ENCODE data around the gene KIF3C.
"Not testable (repeated sequence)": the region's sequence is repeated elsewhere in the genome, so short reads cannot be mapped to it uniquely, and the experiment has no call there.

KIF3C gene

DNA sequence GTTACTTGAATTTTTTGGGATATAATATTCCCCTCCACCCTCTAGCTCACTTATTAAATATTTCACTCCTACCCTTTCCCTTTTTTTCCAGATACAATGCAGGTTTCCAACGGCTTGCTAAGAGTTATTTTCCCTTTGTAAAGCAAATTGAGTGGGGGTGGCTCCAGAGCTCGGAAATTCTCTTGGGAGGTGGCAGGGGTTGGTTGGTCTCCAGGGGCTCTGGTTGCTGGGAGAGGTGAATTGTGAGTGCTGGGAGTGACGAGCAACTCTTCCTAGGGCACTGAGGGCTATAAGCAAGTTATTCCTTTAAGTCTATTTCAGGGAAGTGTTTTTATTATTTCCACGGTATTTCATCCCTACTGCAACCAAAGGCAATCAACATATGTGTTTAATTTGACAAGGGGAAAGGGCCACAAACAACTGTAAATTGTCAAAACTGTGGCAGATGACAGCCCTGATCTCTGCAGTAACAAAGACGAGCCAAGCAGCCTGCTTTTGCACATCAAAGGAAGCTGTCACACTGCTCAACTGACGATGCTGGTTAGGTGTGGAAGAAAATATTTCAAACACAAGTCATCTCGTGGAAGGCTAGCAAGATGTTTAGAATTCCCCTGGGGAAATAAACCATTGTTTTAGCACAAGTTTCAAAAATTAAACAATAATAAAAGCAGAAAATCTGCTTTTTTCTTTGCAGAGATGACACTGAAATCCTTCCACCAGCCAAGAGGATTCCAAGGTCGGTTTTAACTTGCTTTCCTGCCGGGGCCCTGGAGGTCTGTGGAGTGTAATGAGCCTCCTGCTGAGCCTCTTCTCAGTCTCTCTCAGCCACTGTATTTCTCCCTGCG lies 69.2 kb downstream of the KIF3C start:
- no peaks in the 10 kb centered on the region for H3K9me3 ChIP-seq (ENCODE audit: control insufficient read depth, low read length)
- H3K4me3 ChIP-seq (ENCODE audit: low read length): no peak overlapping the region
- no peaks in the 10 kb centered on the region for H3K36me3 ChIP-seq (ENCODE audit: control insufficient read depth, insufficient read depth, low read length, severe bottlenecking)
- H3K4me1 ChIP-seq (ENCODE audit: control insufficient read depth, insufficient read depth, low read length): peaks cover 11% of the 10 kb centered on the region
- DNase-seq (ENCODE audit: low read depth): peak; percentile 60
- no peaks in the 10 kb centered on the region for H3K27me3 ChIP-seq (replicated peaks; ENCODE audit: control insufficient read depth, insufficient read depth, low read length)
- H3K9ac ChIP-seq (ENCODE audit: low read length): no peak overlapping the region

DNA sequence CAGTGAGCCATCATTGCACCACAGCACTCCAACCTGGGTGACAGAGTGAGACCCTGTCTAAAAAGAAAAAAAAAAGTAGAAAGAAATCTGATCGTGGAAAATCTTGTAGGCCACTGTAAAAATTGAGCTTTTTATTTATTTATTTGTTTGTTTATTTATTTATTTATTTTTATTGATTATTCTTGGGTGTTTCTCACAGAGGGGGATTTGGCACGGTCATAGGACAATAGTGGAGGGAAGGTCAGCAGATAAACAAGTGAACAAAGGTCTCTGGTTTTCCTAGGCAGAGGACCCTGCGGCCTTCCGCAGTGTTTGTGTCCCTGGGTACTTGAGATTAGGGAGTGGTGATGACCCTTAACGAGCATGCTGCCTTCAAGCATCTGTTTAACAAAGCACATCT lies 72.7 kb downstream of the KIF3C start:
- not testable (repeated sequence) for H3K27me3 ChIP-seq (replicated peaks; ENCODE audit: control insufficient read depth, insufficient read depth, low read length); H3K36me3 ChIP-seq (ENCODE audit: control insufficient read depth, insufficient read depth, low read length, severe bottlenecking); DNase-seq (ENCODE audit: low read depth); H3K9ac ChIP-seq (ENCODE audit: low read length); H3K9me3 ChIP-seq (ENCODE audit: control insufficient read depth, low read length); H3K4me3 ChIP-seq (ENCODE audit: low read length)
- peaks cover 17% of the 10 kb centered on the region for H3K4me1 ChIP-seq (ENCODE audit: control insufficient read depth, insufficient read depth, low read length)

DNA sequence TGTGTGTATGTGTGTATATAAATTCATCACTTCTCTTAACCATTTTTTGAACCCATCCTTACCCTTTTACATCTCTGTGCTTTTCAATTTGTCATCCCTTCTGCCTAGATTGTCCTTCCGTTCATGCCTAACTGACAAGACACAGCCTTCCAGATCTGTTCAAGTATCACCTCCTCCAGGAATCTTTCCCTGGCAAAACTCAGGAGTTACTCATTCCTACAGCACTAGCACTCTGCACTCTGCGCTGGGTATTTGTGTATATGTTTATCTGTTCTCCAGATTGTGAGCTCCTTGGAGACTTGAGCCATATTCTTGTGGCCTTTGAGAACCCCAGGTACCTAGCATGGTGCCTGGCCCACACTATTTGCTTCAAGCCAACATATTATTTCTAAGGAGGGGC lies 77.2 kb downstream of the KIF3C start:
- Histone ChIP-seq H3K4me1 (ENCODE audit: control insufficient read depth, insufficient read depth, low read length) (peaks cover 6% of the 10 kb centered on the region), H3K4me3 (ENCODE audit: low read length) (no peak overlapping the region), H3K27me3 (replicated peaks; ENCODE audit: control insufficient read depth, insufficient read depth, low read length) (peaks cover 3% of the 10 kb centered on the region), H3K9ac (ENCODE audit: low read length) (no peak overlapping the region), H3K36me3 (ENCODE audit: control insufficient read depth, insufficient read depth, low read length, severe bottlenecking) (no peaks in the 10 kb centered on the region), H3K9me3 (ENCODE audit: control insufficient read depth, low read length) (no peaks in the 10 kb centered on the region)
- no peak for DNase-seq (ENCODE audit: low read depth)

DNA sequence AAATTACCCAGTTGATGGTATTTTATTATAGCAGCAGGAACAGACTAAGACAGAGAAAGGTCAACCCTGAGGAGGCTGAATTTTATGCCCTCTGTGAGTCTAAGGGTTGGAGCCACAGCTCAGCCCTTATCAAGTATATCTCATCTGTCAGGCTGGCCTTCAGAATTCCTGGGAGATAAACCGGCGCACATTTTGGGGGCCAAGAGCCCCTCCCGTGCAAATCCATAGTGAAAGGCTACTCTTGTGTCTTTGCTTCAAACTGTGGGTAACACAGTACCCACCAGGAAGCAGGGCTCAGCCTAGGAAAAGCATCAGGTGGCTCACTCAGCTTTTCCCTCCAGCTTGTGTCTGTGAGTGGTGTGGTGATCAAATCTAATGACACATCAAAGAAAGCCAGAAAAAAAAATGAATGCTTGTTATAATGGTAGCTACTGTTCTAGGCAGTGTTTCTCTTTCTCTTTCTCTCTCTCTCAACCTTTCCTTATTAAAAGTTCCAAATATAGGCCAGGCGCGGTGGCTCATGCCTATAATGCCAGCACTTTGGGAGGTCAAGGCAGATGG lies 79.0 kb downstream of the KIF3C start:
- H3K9me3 ChIP-seq (ENCODE audit: control insufficient read depth, low read length): no peaks in the 10 kb centered on the region
- H3K36me3 ChIP-seq (ENCODE audit: control insufficient read depth, insufficient read depth, low read length, severe bottlenecking): no peaks in the 10 kb centered on the region
- H3K4me1 ChIP-seq (ENCODE audit: control insufficient read depth, insufficient read depth, low read length): peaks cover 6% of the 10 kb centered on the region
- H3K27me3 ChIP-seq (replicated peaks; ENCODE audit: control insufficient read depth, insufficient read depth, low read length): peaks cover 5% of the 10 kb centered on the region
- H3K4me3 ChIP-seq (ENCODE audit: low read length): no peak overlapping the region
- DNase-seq (ENCODE audit: low read depth): no peak
- H3K9ac ChIP-seq (ENCODE audit: low read length): no peak overlapping the region

DNA sequence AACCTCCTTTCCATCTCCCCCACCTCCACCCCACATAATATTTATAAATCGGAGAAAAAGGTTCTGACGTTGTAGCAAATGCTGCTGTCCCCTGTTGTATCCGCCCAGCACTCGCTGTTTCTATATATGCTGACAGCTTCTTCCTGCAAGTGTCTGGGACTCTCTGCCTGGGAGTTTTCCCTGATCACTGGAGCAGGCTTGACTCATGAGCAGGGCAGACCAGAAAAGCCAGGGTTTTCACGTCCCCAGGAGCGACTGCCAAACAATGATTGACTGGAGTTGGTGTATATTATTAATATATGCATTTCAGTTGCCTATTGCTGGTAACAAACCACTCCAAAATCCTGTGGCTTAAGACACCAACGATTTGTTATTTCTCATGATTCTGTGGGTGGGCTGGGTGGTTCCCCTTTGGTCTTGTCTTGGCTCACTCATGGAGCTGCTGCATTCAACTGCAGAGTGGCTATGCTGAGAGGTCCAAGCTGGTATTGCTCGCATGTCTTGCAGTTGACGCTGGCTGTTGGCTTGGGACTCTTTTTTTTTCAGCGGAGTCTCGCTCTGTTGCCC lies 82.8 kb downstream of the KIF3C start:
- no peak for DNase-seq (ENCODE audit: low read depth)
- Histone ChIP-seq H3K9ac (ENCODE audit: low read length) (no peak overlapping the region), H3K27me3 (replicated peaks; ENCODE audit: control insufficient read depth, insufficient read depth, low read length) (peaks cover 10% of the 10 kb centered on the region), H3K36me3 (ENCODE audit: control insufficient read depth, insufficient read depth, low read length, severe bottlenecking) (no peaks in the 10 kb centered on the region), H3K4me1 (ENCODE audit: control insufficient read depth, insufficient read depth, low read length) (no peaks in the 10 kb centered on the region), H3K4me3 (ENCODE audit: low read length) (no peak overlapping the region), H3K9me3 (ENCODE audit: control insufficient read depth, low read length) (no peaks in the 10 kb centered on the region)

DNA sequence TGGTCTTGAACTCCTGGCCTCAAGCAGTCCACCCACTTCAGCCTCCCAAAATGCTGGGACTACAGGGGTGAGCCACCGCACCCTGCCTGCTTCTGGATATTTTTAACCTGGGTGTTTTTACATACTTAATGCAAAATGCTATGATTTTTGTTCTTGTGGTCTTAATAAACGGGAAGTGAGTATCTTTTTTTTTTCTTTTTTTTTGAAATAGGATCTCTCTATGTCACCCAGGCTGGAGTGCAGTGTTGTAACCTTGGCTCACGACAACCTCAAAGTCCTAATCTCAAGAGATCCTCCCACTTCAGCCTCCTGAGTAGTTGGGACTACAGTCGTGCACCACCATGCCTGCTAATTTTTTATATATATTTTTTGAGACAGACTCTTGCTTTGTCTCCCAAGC lies 84.8 kb downstream of the KIF3C start:
- Histone ChIP-seq H3K9ac (ENCODE audit: low read length) (no peak overlapping the region), H3K9me3 (ENCODE audit: control insufficient read depth, low read length) (no peaks in the 10 kb centered on the region), H3K4me1 (ENCODE audit: control insufficient read depth, insufficient read depth, low read length) (no peaks in the 10 kb centered on the region), H3K27me3 (replicated peaks; ENCODE audit: control insufficient read depth, insufficient read depth, low read length) (peaks cover 10% of the 10 kb centered on the region), H3K36me3 (ENCODE audit: control insufficient read depth, insufficient read depth, low read length, severe bottlenecking) (no peaks in the 10 kb centered on the region), H3K4me3 (ENCODE audit: low read length) (no peak overlapping the region)
- no peak for DNase-seq (ENCODE audit: low read depth)

DNA sequence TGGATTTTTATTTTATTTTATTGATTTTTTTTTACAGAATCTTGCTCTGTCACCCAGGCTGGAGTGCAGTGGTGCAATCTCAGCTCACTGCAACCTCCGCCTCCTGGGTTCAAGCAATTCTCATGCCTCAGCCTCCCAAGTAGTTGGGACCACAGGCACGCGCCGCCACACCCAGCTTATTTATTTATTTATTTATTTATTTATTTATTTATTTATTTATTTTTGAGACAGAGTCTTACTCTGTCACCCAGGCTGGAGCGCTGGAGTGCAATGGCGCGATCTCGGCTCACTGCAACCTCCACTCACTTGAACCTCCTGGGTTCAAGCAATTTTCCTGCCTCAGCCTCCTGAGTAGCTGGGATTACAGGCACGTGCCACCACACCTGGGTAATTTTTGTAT lies 86.0 kb downstream of the KIF3C start:
- peaks cover 10% of the 10 kb centered on the region for H3K27me3 ChIP-seq (replicated peaks; ENCODE audit: control insufficient read depth, insufficient read depth, low read length)
- not testable (repeated sequence) for H3K9ac ChIP-seq (ENCODE audit: low read length); H3K9me3 ChIP-seq (ENCODE audit: control insufficient read depth, low read length)

DNA sequence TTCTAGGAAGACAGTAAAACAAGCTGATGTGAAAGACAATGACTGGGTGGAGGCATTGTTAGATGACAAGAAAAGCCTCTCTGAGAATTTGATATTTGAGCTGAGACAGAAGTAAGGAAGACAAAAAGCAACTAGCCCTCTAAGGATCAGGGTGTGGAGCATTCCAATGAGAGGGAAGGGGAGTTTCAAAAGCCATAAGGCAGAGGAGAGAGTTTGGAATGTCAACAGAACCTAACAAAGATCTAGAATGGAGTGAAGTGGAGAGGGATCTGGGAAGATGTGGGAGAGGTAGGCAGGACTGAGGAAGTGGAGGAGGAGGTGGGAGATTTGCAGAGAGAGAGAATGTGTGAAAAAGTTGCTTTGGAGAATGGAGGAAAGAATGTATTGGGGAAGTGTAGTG lies 86.7 kb downstream of the KIF3C start:
- H3K4me3 ChIP-seq (ENCODE audit: low read length): no peak overlapping the region
- no peaks in the 10 kb centered on the region for H3K4me1 ChIP-seq (ENCODE audit: control insufficient read depth, insufficient read depth, low read length)
- no peaks in the 10 kb centered on the region for H3K9me3 ChIP-seq (ENCODE audit: control insufficient read depth, low read length)
- no peak overlapping the region for H3K9ac ChIP-seq (ENCODE audit: low read length)
- no peaks in the 10 kb centered on the region for H3K36me3 ChIP-seq (ENCODE audit: control insufficient read depth, insufficient read depth, low read length, severe bottlenecking)
- H3K27me3 ChIP-seq (replicated peaks; ENCODE audit: control insufficient read depth, insufficient read depth, low read length): peaks cover 10% of the 10 kb centered on the region
- DNase-seq (ENCODE audit: low read depth): no peak

More for the DNA sequence above, 86.0 kb downstream of the KIF3C start:
- not testable (repeated sequence) for H3K4me1 ChIP-seq (ENCODE audit: control insufficient read depth, insufficient read depth, low read length); DNase-seq (ENCODE audit: low read depth); H3K36me3 ChIP-seq (ENCODE audit: control insufficient read depth, insufficient read depth, low read length, severe bottlenecking); H3K4me3 ChIP-seq (ENCODE audit: low read length)

DNA sequence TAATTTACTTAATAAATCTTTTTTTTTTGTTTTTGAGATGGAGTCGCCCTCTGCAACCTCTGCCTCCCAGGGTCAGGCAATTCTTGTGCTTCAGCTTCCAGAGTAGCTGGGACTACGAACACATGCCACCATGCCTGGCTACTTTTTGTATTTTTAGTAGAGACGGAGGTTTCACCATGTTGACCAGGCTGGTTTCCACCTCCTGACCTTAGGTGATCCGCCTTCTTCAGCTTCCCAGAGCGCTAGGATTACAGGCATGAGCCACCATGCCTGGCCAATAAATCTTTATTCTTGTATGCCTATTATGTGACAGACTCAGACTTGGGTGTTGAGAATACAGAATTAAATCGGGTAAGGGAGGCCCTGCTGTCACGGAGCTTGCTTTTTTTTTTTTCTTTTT lies 87.3 kb downstream of the KIF3C start:
- H3K9ac ChIP-seq (ENCODE audit: low read length): no peak overlapping the region
- H3K9me3 ChIP-seq (ENCODE audit: control insufficient read depth, low read length): no peaks in the 10 kb centered on the region
- DNase-seq (ENCODE audit: low read depth): no peak
- peaks cover 6% of the 10 kb centered on the region for H3K27me3 ChIP-seq (replicated peaks; ENCODE audit: control insufficient read depth, insufficient read depth, low read length)
- H3K4me3 ChIP-seq (ENCODE audit: low read length): no peak overlapping the region
- no peaks in the 10 kb centered on the region for H3K4me1 ChIP-seq (ENCODE audit: control insufficient read depth, insufficient read depth, low read length)
- no peaks in the 10 kb centered on the region for H3K36me3 ChIP-seq (ENCODE audit: control insufficient read depth, insufficient read depth, low read length, severe bottlenecking)

DNA sequence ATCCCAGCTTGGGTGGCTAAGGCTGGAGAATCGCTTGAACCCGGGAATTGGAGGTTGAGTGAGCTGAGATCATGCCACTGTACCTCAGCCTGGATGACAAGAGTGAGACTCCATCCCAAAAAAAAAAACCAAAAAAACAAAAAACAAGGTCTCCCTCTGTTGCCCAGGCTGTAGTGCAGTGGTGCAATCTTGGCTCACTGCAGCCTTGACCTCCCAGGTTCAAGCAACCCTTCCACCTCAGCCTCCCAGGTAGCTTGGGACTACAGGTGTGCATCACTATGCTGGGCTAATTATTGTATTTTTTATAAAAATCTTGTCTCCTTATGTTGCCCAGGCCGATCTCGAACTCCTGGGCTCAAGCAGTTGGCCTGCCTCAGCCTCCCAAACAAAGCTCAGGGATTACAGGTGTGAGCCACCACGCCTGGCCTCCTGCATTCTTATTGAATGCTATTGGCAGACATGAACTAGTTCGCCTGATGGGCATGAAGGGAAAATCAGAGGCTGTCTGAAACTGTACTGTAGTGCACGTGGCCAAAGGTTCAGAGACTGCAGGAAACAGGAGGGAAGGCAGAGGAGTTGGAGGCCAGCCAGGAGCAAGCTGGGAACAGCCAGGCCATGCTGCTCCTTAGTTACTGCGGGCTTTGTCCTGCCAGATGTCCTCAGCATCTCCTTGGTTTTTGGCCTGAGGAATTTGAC lies 88.0 kb downstream of the KIF3C start:
- Histone ChIP-seq H3K9me3 (ENCODE audit: control insufficient read depth, low read length) (no peaks in the 10 kb centered on the region), H3K4me1 (ENCODE audit: control insufficient read depth, insufficient read depth, low read length) (no peaks in the 10 kb centered on the region), H3K4me3 (ENCODE audit: low read length) (no peak overlapping the region), H3K36me3 (ENCODE audit: control insufficient read depth, insufficient read depth, low read length, severe bottlenecking) (no peaks in the 10 kb centered on the region), H3K27me3 (replicated peaks; ENCODE audit: control insufficient read depth, insufficient read depth, low read length) (peaks cover 5% of the 10 kb centered on the region), H3K9ac (ENCODE audit: low read length) (no peak overlapping the region)
- no peak for DNase-seq (ENCODE audit: low read depth)

DNA sequence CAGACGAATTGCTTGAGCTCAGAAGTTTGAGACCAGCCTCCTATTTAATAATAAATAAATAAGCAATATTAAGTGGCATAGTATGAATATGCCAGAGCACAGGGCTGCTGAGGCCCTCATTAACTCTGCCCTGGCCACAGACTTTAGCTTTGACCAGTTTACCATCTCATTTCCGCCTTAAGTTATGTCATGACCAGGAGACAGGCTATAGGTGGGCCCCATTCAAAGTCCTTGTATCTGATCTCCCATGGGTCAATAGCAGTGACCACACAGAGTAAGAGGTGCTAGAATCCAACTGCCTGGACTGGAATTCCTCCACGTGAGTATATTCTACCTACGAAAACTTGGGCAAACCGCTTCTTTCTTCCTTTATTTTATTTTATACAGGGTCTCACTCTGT lies 90.6 kb downstream of the KIF3C start:
- H3K4me3 ChIP-seq (ENCODE audit: low read length): no peak overlapping the region
- H3K36me3 ChIP-seq (ENCODE audit: control insufficient read depth, insufficient read depth, low read length, severe bottlenecking): no peaks in the 10 kb centered on the region
- no peak for DNase-seq (ENCODE audit: low read depth)
- no peaks in the 10 kb centered on the region for H3K9me3 ChIP-seq (ENCODE audit: control insufficient read depth, low read length)
- peaks cover 7% of the 10 kb centered on the region for H3K27me3 ChIP-seq (replicated peaks; ENCODE audit: control insufficient read depth, insufficient read depth, low read length)
- H3K4me1 ChIP-seq (ENCODE audit: control insufficient read depth, insufficient read depth, low read length): no peaks in the 10 kb centered on the region
- H3K9ac ChIP-seq (ENCODE audit: low read length): no peak overlapping the region
